NCI-H1417 (cell line): ENCODE results near the gene QKI.
"Not testable (repeated sequence)": the region's sequence is repeated elsewhere in the genome, so short reads cannot be mapped to it uniquely, and the experiment has no call there.

Experiments
- DNase-seq, 3 experiments: peaks; one replicate each; lab custom pipeline; 2025; lab: John Stamatoyannopoulos, UW

The QKI gene

DNA sequence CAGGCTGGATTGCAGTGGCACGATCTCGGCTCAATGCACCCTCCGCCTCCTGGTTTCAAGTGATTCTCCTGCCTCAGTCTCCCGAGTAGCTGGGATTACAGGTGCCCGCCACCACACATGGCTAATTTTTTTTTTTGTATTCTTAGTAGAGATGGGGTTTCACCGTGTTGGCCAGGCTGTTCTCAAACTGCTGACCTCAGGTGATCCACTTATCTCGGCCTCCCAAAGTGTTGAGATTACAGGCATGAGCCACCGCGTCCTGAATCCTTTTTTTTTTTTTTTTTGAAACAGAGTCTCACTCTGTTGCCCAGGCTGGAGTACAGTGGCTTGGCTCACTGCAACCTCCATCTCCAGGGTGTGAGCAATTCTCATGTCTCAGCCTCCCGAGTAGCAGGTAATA, 24.9 kb downstream of the QKI start:
- DNase-seq: not testable (repeated sequence)

DNA sequence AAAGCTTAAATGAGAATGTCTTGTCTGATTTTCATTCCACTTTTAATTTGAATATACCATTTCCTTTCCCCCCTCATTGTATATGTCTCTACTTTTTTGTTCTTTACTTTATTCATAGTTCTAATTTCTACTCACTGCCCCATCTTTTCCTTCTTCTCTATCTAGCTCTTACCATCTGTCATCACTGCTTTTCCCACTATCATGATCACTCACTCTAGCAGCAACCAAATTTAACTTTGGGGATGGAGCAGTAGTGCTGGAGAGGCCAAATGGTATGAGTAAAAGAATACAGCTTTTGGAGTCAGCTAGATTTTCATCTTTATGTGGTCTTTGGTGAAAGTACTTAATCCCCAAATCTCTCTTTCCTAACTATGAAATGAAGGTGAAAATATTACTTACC, 25.5 kb downstream of the QKI start:
- DNase-seq: no peak

DNA sequence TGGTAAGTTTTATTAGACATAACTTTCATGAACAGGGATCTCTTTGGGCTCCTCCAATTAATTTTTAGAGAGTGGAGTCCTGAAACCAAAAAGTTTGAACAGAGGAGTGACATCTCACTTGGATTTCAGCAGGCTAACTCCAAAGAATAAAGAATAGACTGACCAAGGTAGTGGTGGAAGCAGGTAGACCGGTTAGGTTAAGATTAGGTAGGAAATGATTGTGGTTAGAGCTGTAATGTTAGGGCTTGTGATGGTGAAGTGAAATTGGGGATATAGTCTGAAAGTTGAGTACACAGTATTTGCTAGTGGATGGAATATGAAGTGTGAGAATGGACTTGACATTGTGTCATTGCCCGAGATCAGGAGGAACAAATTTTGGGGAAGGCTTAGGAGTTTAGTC, 27.8 kb downstream of the QKI start:
- no peak for DNase-seq

DNA sequence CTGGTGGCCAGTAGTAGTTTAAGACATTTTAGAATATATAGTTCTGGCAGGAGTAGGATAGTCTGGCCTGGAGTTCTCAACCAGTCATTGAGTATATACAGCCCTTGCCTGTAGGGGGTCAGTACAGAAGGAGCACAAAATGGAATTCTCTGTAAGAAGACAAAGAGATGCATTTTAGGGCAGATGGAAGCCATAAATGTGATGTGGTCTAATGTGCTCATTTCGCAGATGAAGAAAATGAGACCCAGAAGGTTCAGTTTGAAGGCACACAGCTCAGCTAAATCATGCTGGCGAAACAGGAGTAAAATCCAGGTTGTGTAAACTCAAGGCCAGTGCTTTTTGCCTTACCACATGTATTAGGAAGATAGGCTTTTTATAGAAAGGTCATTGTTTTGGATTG, 29.6 kb downstream of the QKI start:
- no peak for DNase-seq

DNA sequence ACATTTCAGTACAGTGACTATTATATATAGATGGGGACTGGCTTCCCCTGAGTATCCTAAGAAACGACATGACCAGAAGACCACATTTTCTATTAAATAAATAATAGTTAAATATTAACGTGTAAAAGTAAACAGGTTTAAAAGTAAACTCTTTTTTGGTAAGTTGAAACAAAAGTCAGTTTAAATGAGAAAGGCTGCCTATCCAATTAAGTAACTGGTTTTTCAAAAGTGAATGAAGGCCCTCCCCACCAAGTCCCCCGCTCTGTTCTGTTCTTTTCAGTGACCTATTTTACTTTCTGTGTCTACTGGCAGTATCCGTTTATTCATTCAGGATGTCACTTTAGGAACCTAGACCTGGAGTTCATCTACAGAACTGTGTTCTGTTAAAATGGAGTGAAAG, 32.0 kb downstream of the QKI start:
- DNase-seq: no peak

DNA sequence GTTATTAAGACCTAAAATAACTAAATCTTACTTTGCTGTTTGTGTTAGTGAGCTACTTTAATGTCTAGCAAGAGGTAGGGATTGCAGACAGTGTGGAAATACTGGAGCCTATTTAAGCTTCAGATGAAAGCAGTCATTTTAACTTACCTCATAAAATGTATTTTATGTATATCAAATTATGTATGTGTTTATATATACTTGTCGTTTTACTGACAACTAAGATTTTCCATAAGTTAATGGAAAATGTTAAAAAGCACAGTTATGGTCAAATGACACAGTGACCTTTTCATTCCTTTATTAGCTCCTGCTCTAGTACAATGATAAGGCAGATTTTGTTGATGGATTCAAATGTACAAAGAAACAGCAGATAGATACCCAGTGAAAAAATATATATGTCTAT, 34.6 kb downstream of the QKI start:
- no peak for DNase-seq

DNA sequence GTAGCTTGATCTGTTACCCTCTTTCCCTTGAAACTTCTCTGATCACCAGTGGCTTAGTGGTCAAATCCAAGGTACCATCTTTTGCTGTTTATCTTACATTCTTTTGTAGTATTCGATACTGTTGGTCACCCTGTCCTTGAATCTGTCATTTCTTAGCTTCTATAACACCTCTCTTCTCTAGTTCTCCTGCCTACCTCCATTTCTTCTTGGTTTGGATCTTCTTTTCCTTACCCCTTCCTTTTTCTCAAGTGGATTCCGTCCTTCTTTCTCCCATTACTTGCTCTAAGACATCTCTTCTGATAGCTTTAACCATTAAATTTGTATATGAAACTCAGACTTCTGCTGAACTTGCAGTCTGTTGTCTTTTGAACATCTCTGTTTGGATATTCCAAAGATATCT, 39.9 kb downstream of the QKI start:
- no peak for DNase-seq

DNA sequence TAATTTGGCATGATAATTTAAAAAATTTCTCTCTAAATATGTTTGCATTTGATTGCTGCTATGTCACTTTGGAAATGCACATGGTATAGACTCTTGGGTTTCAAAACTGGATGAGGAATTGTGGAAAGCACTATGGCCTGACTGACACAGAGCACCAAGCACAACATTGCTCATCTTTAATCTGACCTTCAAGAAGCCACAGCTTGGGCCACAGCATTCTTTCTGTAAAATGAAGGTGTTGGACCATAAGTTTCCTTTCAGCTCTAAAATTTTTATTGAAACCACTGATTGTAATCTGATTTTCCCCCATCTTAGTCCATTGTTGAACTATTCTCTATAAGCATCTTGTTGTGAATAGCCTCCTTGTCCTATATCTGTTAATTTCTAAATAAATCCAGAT, 41.0 kb downstream of the QKI start:
- DNase-seq: no peak

DNA sequence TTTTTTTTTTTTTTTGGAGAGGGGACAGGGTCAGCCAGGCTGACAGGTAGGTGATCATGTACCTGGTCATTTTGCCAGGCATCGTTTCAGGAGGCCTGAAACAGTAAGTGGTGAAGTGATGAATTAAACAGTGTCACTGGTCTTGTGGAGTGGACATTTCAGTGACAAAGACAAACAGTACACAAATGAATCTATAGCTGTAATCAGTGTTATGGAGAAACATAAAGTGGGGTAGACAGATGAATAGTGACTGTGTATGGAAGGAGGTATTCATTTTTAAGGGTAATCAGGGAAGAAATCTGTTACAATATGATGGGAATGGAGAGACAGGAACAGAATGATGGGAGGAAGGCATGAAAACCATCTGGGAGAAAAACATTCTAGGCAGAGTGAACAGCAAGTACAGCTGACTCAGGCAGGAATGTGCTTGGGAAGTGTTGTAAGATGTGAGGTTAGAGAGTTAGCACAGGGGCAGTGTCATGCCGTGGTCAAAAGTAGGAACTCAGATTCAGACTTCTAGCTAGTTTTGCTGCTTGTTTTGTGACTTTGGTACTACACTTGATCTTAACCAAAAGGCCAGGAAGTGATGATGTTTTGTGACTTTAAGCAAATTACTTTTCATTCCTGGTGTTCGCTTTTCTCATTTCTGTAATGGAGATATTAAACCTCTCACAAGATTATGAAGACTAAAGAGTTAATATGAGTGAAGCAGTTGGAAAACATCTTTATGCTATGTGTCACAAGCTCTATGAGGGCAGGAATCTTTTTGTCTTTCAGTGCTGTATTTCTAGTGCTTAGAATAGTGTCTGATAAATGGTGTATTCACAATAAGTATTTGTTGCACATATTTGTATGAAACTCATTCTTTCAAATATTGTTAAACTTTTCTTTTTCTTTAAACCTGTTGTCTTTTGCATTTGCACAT, 43.4 kb downstream of the QKI start:
- DNase-seq: no peak

DNA sequence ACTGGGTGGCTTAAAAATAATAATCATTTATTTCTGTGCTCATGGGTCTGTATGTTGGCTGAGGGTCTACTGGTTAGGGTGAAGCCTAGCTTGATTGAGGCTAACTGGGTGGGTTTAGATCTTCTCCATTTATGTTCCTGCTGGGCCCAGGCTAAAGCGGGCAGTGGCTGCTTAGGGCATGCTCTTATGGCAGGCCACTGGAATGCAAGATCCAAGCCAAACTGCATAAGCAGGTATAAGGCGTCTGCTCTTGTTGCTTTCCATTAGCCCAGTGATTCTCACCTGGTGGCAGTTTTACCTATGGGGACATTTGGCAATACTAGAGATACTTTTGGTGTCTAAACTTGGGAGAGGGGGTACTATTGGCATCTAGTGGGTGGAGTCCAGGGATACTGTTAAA, 44.5 kb downstream of the QKI start:
- DNase-seq: no peak

DNA sequence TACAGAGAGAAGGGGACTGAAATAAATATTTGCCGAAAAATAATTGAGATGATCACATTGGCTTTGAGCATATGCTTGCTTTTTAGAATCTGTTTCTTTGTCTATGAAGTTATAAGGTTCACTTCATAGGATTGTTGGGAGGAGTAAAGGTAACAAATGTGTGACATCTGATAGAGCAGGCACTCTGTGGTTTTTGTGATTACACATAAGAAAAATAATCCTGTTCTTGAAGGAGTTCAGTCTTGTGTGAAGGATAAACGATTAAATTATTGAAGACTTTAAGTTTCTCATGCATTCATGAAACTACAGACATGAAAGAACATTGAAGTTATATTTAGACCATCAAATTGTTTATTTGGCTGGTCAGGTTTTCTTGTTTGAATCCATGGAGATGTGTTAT, 45.0 kb downstream of the QKI start:
- DNase-seq: no peak

DNA sequence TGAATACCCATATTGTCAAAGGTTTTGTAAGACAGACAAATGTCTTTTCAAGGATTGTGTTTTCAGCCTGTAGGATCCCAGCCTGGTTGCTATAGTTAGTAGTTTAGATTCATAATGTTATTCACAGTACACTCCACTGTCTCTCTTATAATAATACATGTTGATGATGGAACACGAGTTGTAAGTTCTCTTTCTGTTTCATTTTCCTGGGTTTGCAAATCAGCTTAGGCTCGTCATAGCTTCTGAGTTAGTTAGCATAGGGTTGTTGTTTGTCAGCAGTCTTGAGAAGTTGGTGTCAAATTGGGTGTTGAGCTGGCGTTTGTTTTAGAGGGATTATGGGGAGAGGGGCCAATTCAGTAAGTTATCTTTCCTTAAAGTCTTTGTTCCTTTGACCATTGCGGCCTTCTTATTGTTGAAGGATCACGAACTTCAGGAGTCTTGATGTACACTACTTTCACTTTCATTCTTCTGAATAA, 45.8 kb downstream of the QKI start:
- DNase-seq: no peak

DNA sequence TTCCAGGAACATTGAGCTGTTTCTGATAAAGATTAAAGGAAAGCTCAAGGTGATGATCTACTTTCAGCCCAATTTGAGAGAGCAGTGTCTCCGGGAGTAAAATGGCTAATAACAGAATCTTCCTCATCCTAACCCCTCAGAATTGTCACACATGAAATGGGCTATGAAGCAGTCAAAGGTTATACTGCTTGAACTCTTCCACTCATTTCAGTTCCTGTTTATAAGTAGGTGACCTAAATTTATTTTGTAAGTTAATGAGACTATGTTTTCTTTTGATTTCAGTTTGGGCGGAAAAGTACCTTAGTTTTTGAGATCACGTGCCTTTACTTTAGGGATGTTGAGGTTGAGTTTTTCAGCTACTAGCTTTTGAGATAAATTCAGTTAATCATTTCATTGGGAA, 47.2 kb downstream of the QKI start:
- DNase-seq: no peak

DNA sequence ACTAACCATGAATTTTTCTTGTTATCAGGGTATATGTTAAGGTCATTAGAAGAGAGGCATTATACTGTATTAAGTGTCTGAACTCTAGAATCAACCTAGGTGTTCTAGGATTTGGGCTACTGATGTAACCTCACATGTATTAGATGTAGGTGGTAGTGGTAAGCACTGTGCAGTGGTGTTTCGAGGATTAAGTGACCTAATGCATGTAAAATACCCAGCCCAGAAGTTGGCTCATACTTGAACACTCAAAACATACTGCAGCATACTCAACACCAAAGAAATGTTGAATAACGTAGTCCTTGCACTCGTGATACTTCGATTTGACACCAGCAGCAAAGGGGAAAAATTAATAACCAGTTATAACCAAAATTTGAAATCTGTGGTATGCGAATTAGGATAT, 48.7 kb downstream of the QKI start:
- DNase-seq: no peak

DNA sequence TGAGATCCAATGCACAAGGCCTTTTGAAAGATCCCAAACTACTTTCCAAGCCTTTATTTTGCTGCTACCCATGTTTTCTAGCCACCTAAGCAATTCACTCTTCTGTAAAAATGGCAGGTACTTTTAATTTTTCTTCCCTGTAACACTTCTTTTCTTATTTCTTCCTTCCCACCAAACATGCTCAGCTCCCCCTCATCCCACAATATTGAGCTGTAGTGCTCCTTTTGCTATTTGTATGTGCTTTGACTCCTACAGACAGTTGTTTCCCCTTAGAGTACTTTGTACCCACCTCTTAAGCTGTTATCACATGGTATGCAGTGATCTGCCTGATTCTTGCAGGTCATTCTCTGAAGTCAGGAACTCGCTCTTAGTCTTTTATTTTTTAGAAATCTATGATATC, 49.3 kb downstream of the QKI start:
- DNase-seq: no peak

DNA sequence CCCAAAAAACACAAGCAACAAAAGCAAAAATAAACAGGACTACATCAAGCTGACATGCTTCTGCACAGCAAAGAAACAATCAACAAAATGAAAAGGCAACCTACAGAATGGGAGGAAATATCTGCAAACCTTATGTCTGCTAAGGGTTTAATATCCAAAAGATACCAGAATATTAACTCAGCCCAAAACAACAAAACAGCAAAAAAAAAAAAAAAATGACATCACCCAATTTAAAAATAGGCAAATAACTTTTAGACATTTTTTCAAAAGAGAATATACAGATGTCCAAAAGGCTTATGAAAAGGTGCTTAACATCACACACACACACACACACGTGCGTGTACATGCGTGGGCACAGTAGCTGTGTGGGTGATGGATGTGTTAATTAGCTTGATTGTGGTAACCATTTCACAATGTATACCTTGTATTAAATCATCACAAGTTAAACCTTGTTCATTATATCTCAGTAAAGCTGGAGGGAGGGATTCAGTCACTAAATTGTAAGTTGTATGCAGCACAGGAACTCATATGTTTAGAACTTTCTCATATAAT, 52.4 kb downstream of the QKI start:
- DNase-seq: peak in 1 of 3 experiments; percentile 17

DNA sequence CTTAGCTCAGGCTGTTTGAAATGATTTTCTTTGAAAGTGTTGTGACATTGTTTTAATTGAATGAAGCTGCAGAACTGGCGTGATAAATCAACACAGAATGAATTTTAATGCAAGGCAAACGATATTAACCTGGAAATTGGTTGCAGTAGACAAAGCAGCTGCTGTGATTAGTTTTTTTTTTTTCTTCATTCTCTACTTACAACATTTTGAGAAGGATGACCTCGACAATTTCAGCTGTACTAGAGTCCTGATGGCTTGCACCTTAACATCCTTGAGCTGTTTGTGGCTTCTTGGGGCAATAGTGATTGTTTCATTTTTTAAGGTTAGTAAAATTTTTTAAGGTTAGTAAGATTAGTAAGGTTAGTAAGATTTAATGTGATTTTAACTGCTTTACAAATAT, 54.2 kb downstream of the QKI start:
- peak in 2 of 3 experiments; percentile 16 to 68 for DNase-seq

DNA sequence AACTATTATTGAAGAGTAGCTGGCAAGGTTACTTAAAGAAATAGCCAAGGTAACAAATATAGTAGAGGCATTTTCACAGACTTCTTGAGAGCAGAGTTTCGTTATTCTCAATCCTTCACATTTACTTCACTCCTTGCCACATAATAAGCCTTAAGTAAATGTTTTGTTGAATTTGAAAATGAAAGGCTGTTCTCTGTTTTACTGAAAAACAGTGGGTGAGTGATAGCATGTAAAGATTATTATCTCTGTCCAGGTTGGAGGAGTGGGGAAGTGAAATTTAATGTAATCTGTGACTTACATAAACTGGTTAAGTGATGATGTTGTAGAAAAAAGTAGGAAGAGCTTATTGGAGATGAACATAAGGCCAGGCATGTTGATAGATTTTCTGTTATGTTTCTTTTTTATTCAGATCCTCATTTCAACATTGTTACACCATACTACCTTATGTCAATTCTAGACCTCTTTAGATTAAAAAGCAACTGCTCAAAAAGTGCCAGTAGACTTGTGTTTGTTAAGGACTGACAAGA, 55.0 kb downstream of the QKI start:
- DNase-seq: no peak

DNA sequence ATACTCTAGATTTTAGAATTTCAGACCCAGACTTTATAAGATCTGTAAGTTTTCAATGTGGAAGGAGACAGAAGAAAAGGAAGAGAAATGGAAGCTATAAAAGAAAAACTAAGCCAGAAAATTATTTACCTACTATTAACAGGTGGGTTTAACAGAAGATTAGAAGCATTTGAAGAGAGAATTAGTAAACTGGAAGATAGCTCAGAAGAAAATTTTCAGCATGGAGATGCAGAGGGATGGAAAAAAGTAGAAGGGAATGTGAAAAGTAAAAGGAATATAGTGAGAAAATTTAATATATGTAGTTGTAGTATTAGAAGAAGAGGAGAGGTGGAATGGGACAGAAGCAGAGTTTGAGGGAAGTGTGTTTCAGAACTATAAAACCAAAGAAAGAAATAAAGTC, 56.1 kb downstream of the QKI start:
- DNase-seq: no peak

DNA sequence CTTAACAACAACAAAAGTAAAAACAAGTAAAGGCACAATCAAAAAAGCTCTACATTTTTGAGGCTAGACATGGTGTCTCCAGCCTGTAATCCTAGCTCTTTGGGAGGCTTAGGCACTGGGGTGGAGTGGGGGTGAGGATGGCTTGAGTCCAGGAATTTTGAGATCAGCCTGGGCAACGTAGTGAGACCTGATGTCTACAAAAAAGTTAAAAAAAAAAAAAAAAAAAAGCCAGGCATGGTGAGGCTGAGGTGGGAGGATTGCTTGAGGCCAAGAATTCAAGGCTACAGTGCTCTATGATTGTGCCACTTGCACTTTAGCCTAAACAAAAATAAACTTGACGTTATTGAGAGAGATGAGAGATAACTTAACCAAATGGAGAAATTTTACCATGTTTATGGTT, 60.1 kb downstream of the QKI start:
- no peak for DNase-seq

DNA sequence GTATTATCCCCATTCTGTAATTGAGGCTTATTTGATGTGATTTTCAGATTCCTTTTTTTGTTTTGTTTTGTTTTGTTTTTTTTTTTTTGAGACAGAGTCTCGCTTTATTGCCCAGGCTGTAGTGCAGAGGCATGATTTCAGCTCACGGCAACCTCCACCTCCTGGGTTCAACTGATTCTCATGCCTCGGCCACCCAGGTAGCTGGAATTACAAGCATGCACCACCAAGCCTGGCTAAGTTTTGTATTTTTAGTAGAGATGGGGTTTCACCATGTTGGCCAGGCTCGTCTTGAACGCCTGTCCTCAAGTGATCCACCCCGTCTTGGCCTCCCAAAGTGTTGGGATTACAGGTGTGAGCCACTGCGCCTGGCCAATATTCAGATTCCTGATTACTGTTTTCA, 62.4 kb downstream of the QKI start:
- DNase-seq: not testable (repeated sequence)

DNA sequence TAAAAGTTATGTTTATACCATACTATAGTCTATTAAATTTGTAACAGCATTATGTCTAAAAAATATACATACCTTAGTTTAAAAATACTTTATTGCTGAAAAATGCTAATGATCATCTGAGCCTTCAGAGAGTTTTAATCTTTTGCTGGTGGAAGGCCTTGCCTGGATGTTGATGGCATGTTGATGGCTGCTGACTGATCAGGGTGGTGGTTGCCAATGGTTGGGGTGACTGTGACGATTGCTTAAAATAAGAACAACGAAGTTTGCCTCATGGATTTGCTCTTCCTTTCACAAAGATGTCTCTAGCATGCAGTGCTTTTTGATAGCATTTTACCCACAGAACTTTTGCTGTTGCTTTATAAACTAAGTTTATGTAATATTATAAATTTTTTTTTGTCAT, 68.6 kb downstream of the QKI start:
- no peak for DNase-seq

DNA sequence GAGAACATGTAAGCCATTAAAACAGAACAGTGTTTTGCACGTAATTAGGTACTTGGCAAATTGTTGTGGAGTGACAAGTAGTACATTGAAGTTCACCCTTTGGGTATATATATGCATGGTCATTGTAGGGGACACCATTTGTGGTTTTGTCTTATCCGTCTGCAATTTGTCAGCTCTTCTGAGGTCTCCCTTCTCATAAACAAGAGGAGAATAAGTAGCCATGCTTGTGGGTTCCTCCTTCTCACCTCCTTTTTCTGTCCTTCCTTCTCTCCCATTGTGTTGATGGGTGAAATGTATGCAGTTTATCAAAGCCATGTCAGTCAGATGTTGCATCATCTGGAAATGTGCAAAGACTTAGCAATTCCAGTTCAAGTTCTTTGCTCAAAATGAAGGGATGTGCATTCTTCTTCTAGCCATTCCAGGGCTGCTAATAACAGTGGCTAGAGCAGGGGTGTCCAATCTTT, 70.9 kb downstream of the QKI start:
- DNase-seq: no peak
